Mucosa of descending colon (tissue), 3 donors: Measurements from ENCODE around the gene APP. TPM values are rescaled to one million over a fixed set of nuclear protein-coding genes. Genes with fewer than 3 reads are reported as not detected.

Experiments used
- ATAC-seq: fragments of 200-7000 bp; cut with Tn5 transposase; one replicate; pipeline ENCODE4 v1.9.1; 2020; ENCODE audit warnings: mild to moderate bottlenecking, moderate library complexity
- DNase-seq, 3 donors: peaks; one replicate each; pipeline ENCODE4 v3.0.0-alpha.2; 2020
- H3K36me3 ChIP-seq: fragments of 200-600 bp; one replicate; pipeline ENCODE4 v1.8.0; 2021; ENCODE audit warnings: low read depth, mild to moderate bottlenecking
- H3K4me1 ChIP-seq: fragments of 200-600 bp; one replicate; pipeline ENCODE4 v1.8.0; 2021; ENCODE audit warnings: low read depth, mild to moderate bottlenecking
- H3K4me3 ChIP-seq: fragments of 200-600 bp; one replicate; pipeline ENCODE4 v1.8.0; 2021; ENCODE audit warnings: mild to moderate bottlenecking
- H3K9me3 ChIP-seq: fragments of 200-600 bp; one replicate; pipeline ENCODE4 v1.8.0; 2021; ENCODE audit warnings: mild to moderate bottlenecking
- intact Hi-C, 2 donors: fragments of 100-400 bp; cut with DNase I in 1 of 2; cut with micrococcal nuclease in 1 of 2; formaldehyde crosslinking; loops; one replicate each; pipeline versions ENCODE4 v1.11.0 to v1.11.1; 2022; cut with DNase I, micrococcal nuclease
- total RNA-seq, 3 donors: library from RNA; stranded (reverse); fragmentation: NEBNext Ultra II Directional in 2 of 3; extraction: Animal tissue kit (Norgen Biotek cat#: 25700) in 2 of 3; gene quantifications; one replicate each; pipeline versions ENCODE4 v1.2.1 to v1.2.4, GENCODE V29; 2021 to 2023
- TF ChIP-seq, protein P1 (sequence below): fragments of 200-600 bp; IDR thresholded peaks from one replicate; pipeline ENCODE4 v1.8.0; 2022; ENCODE audit warnings: antibody characterized with exemption, mild to moderate bottlenecking
- donor health status: DM: no; HTN: no; CAD: no; lungs with moderate emphysema.
- donor health status: DM: no; HTN: no; CAD: no.
- donor health status: DM: no; HTN: yes; CAD: no.

The APP gene
- total RNA-seq, 3 donors from 2014 or later = 573 to 666 (median 579) TPM

DNA sequence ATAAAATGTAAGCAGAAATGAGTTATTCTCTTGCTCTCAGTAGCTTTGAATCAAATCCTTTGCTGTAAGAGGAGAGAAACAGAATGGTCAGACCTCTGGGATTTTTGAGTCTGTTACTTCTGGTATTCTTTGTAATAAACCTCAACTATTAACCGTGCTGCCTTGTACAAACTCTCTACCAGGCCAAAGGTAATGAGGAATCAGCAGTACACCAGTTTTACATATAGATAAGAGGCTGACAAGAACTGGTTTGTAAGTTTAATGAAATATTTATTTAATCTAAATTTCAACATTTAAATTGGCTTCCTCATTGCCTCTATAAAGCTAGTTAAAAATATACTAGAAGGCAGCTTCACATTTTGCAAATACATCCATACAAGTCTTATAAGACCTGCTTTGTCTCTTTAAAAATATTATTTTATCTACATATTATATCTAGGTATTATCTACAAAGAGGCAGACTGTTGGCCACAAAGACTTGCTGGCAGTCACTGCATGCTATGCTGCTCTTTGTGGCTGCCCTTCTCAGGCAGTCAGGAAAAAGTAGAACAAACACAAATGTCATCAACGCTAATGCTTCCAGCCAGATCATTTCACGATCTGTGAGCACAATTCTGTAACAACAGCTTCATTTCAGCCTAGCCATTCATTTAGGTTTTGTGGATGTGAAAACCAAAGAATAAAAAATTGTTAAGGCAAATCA is 262.8 kb downstream of the APP start:
- Histone ChIP-seq H3K4me3 (no peak overlapping the region), H3K36me3 (no peaks in the 10 kb centered on the region), H3K4me1 (peaks cover 37% of the 10 kb centered on the region), H3K9me3 (no peaks in the 10 kb centered on the region)
- intact Hi-C loops = no loop called here
- TF ChIP-seq, protein P1, sequence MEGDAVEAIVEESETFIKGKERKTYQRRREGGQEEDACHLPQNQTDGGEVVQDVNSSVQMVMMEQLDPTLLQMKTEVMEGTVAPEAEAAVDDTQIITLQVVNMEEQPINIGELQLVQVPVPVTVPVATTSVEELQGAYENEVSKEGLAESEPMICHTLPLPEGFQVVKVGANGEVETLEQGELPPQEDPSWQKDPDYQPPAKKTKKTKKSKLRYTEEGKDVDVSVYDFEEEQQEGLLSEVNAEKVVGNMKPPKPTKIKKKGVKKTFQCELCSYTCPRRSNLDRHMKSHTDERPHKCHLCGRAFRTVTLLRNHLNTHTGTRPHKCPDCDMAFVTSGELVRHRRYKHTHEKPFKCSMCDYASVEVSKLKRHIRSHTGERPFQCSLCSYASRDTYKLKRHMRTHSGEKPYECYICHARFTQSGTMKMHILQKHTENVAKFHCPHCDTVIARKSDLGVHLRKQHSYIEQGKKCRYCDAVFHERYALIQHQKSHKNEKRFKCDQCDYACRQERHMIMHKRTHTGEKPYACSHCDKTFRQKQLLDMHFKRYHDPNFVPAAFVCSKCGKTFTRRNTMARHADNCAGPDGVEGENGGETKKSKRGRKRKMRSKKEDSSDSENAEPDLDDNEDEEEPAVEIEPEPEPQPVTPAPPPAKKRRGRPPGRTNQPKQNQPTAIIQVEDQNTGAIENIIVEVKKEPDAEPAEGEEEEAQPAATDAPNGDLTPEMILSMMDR = no peak
- peak; percentile 83 for ATAC-seq
- peak in 1 of 3 donors; percentile 55 for DNase-seq

DNA sequence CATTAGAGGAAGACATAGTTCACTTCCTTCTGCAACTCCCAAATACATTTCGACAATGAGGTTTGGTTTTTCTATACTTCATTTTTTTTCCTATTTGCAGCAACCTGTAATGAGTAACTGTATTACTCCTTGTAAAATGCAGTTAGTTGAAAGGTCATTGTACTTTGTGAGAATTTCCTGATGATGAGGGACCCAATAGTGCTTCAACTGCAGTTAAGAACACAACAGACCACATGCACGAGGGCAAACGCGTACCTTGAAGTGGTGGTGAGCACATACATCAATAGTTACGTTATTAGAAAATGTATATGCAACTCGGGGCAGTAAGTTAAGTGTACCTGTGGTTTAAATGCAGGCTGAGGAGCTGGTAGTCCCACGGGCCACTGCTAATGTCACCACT is 264.0 kb downstream of the APP start:
- H3K4me1 ChIP-seq = peaks cover 33% of the 10 kb centered on the region
- H3K9me3 ChIP-seq = no peaks in the 10 kb centered on the region
- no peak overlapping the region for H3K4me3 ChIP-seq
- H3K36me3 ChIP-seq = no peaks in the 10 kb centered on the region
- intact Hi-C loops = no loop called here
- DNase-seq (no peak), ATAC-seq (peak; percentile 58)
- TF ChIP-seq, protein P1 = no peak

DNA sequence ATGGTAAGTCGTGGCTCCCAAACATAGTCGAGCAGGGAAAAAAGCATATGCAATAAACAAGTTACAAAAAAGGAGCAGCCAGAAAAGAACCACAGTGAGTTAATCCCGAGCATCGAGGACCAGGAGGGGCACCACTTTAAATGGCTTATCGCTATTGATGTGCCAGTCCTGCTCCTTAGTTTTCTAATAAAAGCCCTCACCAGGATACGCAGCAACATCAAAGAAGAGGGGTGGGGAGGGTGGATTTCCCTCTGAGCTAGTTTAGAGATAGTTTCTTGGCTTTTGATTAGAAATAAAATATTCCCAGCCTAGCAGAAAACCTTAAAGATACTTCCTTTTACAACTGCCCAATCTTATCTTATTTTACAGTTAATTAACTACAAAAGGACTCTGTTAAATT is 265.4 kb downstream of the APP start:
- no peak for DNase-seq
- H3K4me3 ChIP-seq = no peak overlapping the region

DNA sequence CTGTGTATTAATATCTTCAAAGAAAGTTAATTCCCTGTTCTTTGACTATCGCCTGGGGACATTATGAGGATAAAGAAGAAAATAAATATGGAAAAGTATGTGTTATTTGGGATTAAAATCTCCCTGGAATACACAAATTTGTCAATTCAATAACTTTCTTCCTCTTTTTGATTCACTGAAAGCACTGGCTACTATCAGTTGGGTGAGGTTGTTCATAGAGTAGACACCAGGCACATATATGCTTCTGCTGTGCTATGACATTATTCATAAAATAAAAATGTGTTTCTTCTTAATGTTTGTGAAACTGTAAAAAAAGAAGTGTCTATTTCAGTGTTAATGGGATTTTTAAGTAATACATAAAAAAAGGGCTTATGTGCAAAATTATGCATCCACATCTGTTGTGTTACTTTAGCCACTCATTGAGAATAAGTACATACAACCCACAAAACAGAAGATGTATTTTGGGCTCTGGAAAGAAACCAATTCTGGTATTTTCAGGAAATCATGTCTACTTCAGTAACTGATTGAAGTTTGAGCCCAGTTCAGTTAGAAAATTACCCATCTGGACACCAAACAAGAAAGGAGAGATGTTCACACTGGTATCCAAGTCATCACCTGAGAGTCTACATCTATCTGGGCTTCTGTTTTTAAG is 266.4 kb downstream of the APP start:
- peaks cover 28% of the 10 kb centered on the region for H3K4me1 ChIP-seq
- no peak overlapping the region for H3K4me3 ChIP-seq
- H3K9me3 ChIP-seq = no peaks in the 10 kb centered on the region
- TF ChIP-seq, protein P1 = no peak
- intact Hi-C loops = no loop called here
- ATAC-seq = no peak
- DNase-seq = no peak
- H3K36me3 ChIP-seq = no peaks in the 10 kb centered on the region

More for the DNA sequence above, 265.4 kb downstream of the APP start:
- TF ChIP-seq, protein P1 = no peak
- peaks cover 33% of the 10 kb centered on the region for H3K4me1 ChIP-seq
- H3K36me3 ChIP-seq = no peaks in the 10 kb centered on the region
- no peak for ATAC-seq
- H3K9me3 ChIP-seq = no peaks in the 10 kb centered on the region
- intact Hi-C loops = no loop called here

DNA sequence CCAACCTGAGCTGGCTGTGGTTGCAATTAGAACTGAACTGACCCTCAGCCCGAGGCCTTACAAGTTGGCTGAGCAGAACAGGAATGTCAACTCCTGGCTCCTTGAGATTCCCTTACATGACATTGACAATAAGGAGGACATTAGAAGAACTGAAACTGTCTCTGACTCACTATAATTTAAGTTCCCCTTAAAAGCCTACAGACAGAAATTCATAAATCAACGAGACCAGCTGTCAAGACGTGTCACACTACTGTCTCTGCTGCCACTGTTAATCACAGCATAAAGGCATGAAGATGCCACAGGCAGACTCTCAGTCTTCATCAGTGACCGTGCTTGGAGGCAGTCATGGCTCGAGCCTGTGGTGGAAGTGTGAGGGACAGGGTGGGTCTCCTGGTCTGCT is 267.0 kb downstream of the APP start:
- Histone ChIP-seq H3K4me1 (peaks cover 25% of the 10 kb centered on the region), H3K36me3 (no peaks in the 10 kb centered on the region), H3K4me3 (no peak overlapping the region), H3K9me3 (no peaks in the 10 kb centered on the region)
- intact Hi-C loops = no loop called here
- DNase-seq = no peak
- ATAC-seq = no peak
- TF ChIP-seq, protein P1 = no peak
